HG02981 (cell line): ENCODE results near the gene LLGL1.
A peak's percentile ranks its signal among the peaks of the same experiment; 100 is the strongest.
"Not testable (repeated sequence)": the region's sequence is repeated elsewhere in the genome, so short reads cannot be mapped to it uniquely, and the experiment has no call there.

ENCODE experiments used
- ATAC-seq: cut with Tn5 transposase; IDR thresholded peaks from one replicate; pipeline ENCODE4 v1.9.1; 2021; ENCODE audit warnings: mild to moderate bottlenecking, moderate library complexity; ENCODE audit not compliant: unreplicated experiment

The LLGL1 gene

DNA sequence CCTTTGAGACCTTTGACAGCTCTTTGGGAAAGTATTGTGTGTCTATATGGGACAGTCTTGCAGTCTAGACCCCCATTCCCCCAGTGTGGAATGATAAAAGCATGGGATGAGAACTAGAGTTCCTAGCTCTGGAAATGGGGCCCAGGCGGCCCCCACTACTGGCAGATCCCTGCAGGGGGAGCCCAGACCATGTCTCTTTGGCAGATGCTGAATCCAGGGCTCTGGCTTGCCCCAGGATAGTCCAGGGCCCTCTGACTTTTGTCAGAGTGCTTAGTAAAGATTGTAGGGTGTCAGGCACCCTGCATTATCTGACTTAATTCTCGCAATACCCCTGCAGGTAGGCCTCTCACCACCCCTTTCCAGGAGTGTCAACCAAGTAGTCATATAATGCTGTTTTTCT is 33.5 kb upstream of the LLGL1 start:
- ATAC-seq = no peak

DNA sequence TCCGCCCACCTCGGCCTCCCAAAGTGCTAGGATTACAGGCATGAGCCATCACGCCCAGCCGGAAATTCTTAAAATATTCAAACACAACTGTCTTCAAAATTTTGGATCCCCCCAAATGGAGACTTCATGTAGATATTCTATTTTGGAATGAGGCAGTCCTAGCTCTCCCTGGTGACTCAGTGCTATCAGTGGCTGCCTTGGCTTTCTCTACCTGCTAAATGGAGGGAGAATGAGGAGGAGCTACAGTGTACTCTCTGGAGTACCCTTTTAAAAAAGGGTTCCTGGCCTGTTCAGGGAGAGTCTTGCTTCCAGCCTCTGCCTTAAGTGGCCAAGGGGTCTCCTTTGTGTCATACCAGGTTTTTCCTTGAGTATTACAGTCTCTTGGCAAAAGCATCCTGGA is 31.0 kb upstream of the LLGL1 start:
- no peak for ATAC-seq

DNA sequence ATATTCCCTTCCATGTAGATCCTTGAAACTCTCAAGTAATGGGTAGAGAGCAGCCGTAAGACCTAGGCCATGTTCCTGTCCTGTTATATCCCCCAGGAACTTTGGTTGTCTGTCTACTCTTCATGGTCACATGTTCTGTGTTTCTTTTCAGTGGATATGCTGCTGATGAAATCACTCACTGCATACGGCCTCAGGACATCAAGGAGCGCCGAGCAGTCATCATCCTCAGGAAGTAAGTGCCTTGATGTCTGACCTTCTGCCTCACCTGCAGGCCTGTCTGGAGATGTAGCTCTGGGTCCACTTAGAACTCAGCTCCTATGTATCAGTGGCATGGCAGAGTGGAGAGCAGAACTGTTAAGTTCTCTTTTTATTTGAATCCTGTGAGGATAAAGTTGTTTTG is 30.6 kb upstream of the LLGL1 start:
- no peak for ATAC-seq

DNA sequence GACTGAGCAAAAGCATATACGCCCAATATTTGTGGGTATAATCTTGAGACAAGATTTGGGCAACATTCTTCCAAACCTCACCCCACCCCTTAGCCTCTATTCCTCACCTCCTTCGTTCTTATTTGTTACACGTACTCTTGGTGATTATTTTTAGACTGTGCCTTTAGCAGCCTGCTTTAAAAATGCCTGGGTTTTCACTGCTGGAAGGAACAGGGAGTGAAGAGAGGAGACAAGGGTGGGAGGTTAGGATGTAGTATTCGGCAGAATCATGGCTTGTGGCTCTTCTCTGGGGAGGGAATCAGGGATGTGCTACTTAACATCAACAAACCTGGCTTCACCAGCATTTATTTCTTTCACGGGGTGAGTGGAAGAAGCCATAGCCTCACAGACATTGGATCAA is 30.2 kb upstream of the LLGL1 start:
- ATAC-seq = no peak

DNA sequence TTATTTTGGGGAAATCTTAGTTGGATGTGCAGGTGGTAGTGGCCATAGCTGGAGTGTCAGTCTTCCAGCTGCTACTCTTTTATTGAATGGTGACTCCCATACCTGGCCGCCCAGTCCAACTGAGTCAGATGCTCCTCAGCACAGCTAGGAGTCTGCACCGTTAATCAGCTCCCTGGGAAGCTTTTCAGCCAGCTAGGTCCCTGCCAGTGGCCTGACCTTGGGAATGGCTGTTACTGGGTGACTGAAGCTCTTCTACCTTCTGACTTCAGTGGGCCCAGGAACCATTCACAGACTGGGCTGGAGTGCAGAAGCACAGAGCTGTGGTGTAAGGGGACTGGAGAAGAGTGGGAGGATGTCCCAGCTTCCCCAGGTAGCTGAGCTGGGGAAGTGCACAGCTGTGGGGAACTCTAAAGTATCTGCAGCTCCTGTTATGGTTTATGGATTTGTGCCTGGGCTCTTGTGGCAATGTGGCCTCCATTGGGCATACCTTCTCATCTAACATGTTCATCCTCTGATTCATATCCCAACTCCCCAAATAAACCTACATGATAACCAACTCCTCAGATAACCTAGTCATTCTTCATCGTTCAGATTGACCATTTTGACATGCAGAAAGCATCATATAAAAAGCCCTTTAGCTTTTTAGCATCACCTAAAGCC is 27.8 kb upstream of the LLGL1 start:
- ATAC-seq = no peak

DNA sequence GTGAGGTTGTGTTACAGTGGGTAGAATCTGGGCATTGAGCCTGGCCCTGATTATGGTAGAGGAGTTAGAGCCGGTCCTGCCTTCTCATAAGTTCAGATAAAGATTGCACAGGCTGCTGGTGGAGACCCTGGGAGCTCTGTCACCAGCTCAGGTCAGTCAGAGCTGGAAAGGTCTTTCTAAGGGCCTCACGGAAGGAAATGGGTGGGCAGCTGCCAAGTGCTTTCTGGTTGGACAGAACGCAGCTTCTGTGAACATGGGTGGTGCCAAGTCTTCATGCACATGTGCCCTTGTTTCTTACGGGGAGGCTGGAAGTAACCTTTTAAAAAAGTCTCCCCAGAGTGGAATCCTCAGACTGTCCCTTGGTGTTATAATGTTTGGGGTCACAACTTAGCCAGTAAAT is 26.9 kb upstream of the LLGL1 start:
- ATAC-seq = no peak

DNA sequence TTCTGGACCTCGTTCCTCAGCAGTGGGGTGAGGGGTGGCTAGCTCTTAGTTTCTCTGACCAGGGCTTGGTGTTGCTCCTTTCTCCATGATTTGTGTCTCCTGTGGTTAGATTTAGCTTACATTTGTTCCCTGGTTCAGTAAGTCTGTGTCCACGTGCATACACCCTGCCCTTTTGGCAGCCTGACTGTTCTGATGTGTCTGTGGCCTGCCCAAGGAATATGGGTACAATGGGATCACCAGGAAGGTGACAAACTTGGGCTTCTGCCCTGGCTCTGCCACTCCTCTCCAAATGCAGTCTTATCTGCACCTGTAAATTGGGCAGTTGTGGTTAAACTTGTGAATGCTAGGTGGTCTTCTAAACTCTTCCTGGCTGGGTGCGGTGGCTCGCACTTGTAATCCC is 24.3 kb upstream of the LLGL1 start:
- ATAC-seq = no peak

- ATAC-seq = no peak
These were observed 22.1 kb upstream of the LLGL1 start for GRCh38 chr17:18203308-18203707.

- ATAC-seq = no peak
These were observed 19.6 kb upstream of the LLGL1 start for GRCh38 chr17:18205861-18206260.

DNA sequence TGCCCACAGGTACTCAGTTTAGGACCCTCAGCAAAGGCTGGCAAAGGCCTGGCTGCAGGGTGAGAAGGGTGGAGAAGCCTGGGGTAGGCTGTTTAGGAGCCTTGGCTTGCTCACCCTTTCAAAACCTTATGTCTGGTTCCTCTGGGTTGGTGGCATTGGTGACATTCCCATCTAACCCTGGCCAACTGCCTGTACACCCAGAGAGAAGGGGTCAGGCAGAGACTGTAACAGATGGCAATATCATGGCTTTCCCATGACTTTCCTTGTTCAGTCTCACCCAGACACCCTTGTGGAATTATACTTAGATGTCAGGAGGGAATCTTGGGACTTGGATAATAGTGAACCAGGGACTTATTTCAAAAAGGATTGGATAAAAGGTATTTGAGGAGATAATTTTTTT is 18.5 kb upstream of the LLGL1 start:
- ATAC-seq = no peak

DNA sequence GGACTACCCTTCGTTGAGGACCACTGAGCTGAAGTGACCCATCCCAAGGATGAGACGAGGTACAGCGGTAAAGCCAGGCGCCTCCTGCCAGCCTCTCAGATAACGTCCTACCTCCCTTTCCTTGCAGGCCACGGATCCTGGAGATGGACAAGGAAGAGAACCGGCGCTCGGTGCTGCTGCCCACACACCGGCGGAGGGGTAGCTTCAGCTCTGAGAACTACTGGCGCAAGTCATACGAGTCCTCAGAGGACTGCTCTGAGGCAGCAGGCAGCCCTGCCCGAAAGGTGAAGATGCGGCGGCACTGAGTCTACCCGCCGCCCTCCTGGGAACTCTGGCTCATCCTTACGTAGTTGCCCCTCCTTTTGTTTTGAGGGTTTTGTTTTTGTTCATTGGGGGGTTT is 17.3 kb upstream of the LLGL1 start:
- no peak for ATAC-seq

DNA sequence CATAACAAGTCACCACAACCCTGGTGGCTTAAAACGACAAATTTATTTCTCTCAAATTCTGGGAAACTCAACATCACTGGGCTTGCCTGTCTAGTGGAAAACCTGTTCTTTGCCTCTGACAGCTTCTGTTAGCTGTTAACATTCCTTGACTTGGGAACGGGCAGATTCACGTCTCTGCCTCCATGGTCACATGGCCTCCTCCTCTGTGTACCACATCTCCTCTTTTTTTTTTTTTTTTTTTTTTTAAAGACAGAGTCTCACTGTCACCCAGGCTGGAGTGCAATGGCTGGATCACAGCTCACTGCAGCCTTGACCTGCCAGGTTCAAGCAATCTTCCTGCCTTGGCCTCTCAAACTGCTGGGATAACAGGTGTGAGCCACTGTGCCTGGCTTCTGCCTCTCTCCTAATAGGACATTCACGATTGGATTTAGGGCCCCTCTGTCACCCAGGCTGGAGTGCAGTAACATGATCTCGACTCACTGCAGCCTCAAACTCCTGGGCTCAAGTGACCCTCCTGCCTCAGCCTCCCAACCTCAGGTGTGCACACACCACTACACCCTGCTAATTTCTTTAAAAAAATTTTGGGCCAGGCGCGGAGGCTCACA is 11.7 kb upstream of the LLGL1 start:
- no peak for ATAC-seq

DNA sequence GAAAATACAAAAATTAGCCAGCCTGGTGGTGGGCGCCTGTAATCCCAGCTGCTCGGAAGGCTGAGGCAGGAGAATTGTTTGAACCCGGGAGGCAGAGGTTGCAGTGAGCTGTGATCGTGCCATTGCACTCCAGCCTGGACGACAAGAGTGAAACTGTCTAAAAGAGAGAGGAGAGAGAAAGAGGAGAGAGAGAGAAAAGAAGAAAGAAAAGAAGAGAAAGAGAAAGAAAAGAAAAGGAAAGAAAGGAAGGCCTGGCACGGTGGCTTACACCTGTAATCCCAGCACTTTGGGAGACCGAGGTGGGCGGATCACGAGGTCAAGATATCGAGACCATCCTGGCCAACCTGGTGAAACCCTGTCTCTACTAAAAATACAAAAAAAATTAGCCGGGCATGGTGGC is 8.5 kb upstream of the LLGL1 start:
- ATAC-seq = not testable (repeated sequence)

DNA sequence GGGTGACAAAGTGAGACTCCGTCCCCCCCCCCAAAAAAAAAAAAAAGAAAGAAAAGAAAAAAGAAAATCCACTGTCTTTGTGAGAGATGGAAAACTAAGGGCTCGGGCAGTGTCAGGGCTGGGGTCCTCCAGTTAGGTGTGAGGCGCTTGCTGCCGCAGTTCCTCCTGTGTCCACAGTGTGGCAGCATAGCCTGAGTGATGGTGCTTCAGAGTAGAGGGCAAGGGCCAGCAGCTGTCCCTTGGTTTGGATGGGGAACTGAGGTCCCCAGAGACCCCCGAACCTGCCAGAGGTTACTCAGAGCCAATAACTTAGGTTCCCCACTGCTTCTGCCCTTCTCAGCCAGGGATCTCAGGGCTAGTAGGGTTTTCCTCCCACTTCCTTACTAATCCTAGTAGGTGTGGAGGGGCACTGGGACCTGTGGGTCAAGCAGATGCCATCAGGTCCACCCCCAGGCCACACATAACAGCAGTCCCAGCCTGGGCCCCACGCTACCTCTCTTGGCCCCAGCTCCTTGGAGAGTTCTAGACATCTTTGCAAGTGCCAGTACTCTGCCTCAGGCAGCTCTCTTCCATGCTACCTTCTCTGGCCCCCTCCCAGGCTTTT is 7.9 kb upstream of the LLGL1 start:
- ATAC-seq = no peak

DNA sequence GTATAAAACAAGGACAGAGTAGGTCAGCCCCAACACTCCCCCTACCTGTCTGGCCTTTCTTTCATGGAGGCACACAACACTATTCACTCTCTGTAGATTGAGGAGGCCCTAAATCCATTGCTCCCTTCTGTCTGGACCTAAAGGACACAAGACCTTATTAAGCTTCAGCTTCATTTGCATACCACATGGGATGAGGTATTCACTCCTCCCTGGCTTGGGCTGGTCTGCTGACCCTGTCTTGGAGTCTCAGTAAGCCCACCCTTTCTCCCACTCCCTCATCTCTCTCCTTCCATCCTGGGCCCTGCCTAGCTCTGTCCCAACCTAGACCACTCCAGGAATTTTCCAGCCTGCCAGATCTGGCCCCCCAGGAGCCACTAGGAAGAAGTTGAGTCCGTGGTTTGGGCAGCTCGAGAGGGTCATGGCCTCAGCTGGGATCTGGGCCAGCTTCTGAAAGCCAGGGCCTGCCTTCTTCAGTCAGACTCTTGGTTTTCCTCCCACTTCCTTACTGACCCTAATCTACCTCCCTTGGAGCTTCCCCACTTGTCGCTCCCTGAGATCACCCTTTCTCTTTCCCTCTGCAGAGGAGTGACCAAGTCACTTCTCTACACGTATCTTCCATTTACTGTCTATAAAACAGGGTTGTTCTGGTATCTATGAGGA is 6.5 kb upstream of the LLGL1 start:
- ATAC-seq = no peak

DNA sequence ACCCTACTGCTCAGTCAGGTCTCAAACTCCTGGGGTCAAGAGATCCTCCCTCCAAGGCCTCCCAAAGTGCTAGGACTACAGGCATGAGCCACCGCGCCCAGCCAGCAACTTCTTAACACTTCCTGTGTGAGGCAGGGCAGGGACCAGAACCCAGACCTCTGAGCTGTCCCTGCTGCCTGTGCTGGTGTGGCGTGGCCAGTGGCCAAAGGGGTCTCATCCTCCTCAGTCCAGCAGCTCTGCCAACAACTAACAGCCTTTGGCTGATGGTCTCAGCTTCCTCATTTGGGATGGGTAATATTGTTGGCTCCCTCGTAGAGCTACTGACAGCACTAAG is 1.4 kb upstream of the LLGL1 start:
- no peak for ATAC-seq

- no peak for ATAC-seq
These were observed 881 bp upstream of the LLGL1 start for GRCh38 chr17:18224387-18225120.

DNA sequence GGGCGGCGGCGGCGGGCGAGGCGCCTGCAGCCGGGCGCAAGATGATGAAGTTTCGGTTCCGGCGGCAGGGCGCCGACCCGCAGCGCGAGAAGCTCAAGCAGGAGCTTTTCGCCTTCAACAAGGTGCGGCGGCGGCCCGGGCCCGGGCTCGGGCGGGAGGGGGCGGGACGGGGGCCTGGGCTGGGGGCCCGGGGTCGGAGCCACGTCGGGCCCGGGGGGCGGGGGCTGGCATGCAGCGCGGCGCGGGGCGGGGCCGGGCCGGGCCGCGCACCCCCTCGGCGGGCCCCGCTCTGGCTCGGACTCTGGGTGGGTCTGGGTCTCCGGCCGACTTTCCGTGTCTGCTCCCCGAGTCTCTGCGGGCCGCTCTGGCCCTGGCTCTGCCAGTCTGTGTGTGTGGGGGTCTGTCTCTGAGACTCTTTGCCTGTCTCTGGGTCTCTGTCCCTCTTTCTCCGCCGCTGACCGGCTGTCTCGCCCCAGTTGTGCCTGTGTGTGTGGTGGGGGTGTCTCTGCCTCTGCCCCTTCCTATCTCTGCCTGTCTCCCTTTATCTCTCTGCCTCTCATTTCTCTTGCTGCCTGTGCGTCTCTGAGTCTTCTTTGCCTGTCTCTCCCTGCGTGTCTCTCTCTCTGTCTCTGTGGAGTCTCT is 328 bp downstream of the LLGL1 start:
- peak; percentile 17 for ATAC-seq

GRCh38 chr17:18226284-18226945 is 980 bp downstream of the LLGL1 start:
- ATAC-seq = no peak

DNA sequence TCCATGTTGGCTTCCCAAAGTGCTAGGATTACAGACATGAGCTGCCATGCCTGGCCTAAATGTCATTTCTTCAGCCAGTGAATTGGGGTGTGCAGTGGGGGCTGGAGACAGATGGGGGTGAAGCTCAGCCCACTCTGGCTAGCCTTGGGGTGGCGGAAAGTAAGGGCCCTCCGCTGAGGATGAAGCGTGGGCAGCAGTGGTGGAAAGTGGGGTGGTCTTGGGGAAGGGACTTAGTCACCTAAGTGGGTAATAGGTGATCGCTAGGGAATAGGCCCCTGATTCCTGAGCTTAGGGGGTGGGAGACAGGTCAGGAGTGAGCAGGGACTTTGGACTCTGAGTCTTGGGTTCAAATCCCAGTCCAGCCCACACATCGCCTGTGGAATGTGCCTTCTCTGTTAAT is 2.2 kb downstream of the LLGL1 start:
- ATAC-seq = no peak
